ENCODE results near the gene BCL11A. TPM values are rescaled to one million over a fixed set of nuclear protein-coding genes. Genes with fewer than 3 reads are reported as not detected.

The BCL11A gene
- total RNA-seq, 6 experiments from 2014 or later = 0.06 to 0.80 (median 0.37) TPM

DNA sequence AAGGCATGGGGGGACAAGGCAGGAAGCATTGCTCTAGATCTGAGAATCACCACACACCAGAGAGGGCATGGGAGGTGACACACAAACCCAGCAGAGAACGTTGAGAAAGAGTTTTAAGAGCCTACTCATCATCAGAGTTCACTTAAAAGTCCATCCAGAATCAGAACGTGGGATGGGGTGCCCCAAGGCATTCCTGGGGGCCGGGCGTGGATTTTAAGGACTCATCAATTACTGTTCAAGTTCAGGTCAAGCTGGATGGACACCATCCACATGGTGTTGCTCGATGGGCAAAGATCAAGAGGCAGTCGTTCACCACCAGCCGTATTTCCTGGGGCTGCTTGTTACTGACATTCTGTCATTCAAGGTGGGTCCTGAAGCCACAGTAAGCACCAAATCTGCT is 34.9 kb downstream of the BCL11A start:
- DNase-seq = no peak
- Histone ChIP-seq H3K27me3 (no peaks in the 10 kb centered on the region), H3K36me3 (no peaks in the 10 kb centered on the region), H3K9me3 (no peaks in the 10 kb centered on the region), H3K4me1 (no peaks in the 10 kb centered on the region), H3K4me3 (no peak overlapping the region), H3K27ac (no peak overlapping the region)
- intact Hi-C loops (cut with DNase I) = no loop called here
- 92% methylated on average over 2 of the region's 7 CpGs for WGBS (ENCODE audit: insufficient coverage, low coverage, low lambda C conversion rate, missing lambda C conversion rate)
- ATAC-seq = no peak
- TF ChIP-seq, protein P1, sequence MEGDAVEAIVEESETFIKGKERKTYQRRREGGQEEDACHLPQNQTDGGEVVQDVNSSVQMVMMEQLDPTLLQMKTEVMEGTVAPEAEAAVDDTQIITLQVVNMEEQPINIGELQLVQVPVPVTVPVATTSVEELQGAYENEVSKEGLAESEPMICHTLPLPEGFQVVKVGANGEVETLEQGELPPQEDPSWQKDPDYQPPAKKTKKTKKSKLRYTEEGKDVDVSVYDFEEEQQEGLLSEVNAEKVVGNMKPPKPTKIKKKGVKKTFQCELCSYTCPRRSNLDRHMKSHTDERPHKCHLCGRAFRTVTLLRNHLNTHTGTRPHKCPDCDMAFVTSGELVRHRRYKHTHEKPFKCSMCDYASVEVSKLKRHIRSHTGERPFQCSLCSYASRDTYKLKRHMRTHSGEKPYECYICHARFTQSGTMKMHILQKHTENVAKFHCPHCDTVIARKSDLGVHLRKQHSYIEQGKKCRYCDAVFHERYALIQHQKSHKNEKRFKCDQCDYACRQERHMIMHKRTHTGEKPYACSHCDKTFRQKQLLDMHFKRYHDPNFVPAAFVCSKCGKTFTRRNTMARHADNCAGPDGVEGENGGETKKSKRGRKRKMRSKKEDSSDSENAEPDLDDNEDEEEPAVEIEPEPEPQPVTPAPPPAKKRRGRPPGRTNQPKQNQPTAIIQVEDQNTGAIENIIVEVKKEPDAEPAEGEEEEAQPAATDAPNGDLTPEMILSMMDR (IDR thresholded peaks at IDR 0.05) = no peak
- no peak for TF ChIP-seq POLR2A (IDR thresholded peaks at IDR 0.05)

DNA sequence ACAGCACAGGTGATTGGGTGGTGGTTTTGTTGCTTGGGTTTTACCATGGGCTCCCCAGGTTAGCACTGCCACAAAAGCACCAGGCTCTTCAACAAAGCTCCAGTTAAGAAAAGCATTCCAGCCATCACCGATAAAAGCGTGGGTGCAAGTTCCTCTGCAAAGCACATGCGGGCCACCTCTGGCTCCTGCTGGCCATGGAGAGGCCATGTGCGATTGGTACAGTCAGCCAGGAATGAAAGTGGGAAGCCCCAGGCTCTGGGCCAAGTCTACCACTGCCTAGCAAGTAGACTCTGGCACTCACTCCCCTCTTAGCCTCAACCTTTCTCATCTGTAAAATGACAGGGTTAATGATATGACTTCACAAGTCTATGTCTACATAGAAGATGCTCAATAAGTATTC is 36.0 kb downstream of the BCL11A start:
- 67% methylated on average over 1 of the region's 4 CpGs for WGBS (ENCODE audit: insufficient coverage, low coverage, low lambda C conversion rate, missing lambda C conversion rate)
- DNase-seq (no peak), ATAC-seq (no peak)
- TF ChIP-seq, protein P1 (IDR thresholded peaks at IDR 0.05) = no peak
- no peak for TF ChIP-seq POLR2A (IDR thresholded peaks at IDR 0.05)
- no peaks in the 10 kb centered on the region for H3K4me1 ChIP-seq
- no peak overlapping the region for H3K4me3 ChIP-seq
- no peaks in the 10 kb centered on the region for H3K9me3 ChIP-seq
- intact Hi-C loops (cut with DNase I) = no loop called here
- no peaks in the 10 kb centered on the region for H3K36me3 ChIP-seq
- H3K27me3 ChIP-seq = no peaks in the 10 kb centered on the region
- H3K27ac ChIP-seq = no peak overlapping the region

DNA sequence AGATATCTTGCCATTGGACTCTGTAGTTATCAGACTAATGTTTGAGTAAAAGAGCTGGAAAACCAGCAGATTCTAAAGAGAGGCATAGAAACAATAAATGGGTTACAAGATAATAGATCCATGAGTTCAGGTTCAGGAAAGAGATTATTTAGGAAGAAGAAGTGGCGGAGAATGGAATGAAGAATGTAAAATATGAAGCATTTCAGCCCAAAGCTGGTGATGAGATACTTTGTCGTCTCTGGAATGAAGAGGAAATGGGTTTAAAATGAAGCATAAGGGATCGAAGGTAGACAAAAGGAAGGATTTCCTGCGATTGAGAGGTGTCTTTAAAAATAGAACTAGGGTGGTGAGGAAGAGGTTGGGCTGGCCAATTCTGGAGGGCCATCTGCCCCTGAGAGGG is 36.6 kb downstream of the BCL11A start:
- 62% methylated on average over 4 of the region's 4 CpGs for WGBS (ENCODE audit: insufficient coverage, low coverage, low lambda C conversion rate, missing lambda C conversion rate)
- no peaks in the 10 kb centered on the region for H3K9me3 ChIP-seq
- no peaks in the 10 kb centered on the region for H3K27me3 ChIP-seq
- no peaks in the 10 kb centered on the region for H3K36me3 ChIP-seq
- no peak overlapping the region for H3K27ac ChIP-seq
- DNase-seq (no peak), ATAC-seq (no peak)
- H3K4me1 ChIP-seq = no peaks in the 10 kb centered on the region
- intact Hi-C loops (cut with DNase I) = no loop called here
- TF ChIP-seq, protein P1 (IDR thresholded peaks at IDR 0.05) = no peak
- TF ChIP-seq POLR2A (IDR thresholded peaks at IDR 0.05) = no peak
- no peak overlapping the region for H3K4me3 ChIP-seq

DNA sequence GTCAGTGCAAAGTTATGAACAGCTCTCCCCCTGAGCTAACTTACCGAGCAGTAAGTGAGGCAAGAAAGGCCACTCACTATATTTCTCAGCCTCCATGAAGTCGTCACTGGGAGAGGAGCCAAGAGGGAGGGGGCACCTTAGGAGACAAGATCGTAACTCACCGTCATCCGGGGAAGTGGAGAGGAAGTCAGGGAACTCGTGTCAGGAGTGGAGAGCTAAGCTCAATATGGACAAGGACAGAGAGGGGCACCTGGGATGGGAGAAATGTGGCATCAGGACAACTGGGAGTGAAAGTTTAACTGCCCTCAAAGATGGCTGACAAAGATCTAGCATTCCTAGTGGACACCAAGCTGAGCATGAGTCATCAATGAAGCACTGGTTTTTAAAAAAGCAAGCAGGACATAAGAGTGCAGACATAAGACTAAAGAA is 37.1 kb downstream of the BCL11A start:
- no peak for ATAC-seq
- 43% methylated on average over 6 of the region's 6 CpGs for WGBS (ENCODE audit: insufficient coverage, low coverage, low lambda C conversion rate, missing lambda C conversion rate)

More for the DNA sequence above, 37.1 kb downstream of the BCL11A start:
- intact Hi-C loops (cut with DNase I) = no loop called here
- Histone ChIP-seq H3K4me1 (no peaks in the 10 kb centered on the region), H3K9me3 (no peaks in the 10 kb centered on the region), H3K4me3 (no peak overlapping the region), H3K27ac (no peak overlapping the region), H3K27me3 (no peaks in the 10 kb centered on the region), H3K36me3 (no peaks in the 10 kb centered on the region)
- TF ChIP-seq POLR2A (IDR thresholded peaks at IDR 0.05) = no peak
- TF ChIP-seq, protein P1 (IDR thresholded peaks at IDR 0.05) = no peak
- no peak for DNase-seq
